Epithelial cell of prostate (primary cell): ENCODE measurements around the gene KRT16.

Experiments
- DNase-seq: peaks from one replicate; pipeline ENCODE4 v3.0.0-alpha.2; 2011; ENCODE audit warnings: low read depth, low spot score
- H3K27ac ChIP-seq: fragments of 450-650 bp; 2 replicates; pipeline ENCODE4 v1.5.1; 2017; ENCODE audit warnings: mild to moderate bottlenecking

Gene KRT16

DNA sequence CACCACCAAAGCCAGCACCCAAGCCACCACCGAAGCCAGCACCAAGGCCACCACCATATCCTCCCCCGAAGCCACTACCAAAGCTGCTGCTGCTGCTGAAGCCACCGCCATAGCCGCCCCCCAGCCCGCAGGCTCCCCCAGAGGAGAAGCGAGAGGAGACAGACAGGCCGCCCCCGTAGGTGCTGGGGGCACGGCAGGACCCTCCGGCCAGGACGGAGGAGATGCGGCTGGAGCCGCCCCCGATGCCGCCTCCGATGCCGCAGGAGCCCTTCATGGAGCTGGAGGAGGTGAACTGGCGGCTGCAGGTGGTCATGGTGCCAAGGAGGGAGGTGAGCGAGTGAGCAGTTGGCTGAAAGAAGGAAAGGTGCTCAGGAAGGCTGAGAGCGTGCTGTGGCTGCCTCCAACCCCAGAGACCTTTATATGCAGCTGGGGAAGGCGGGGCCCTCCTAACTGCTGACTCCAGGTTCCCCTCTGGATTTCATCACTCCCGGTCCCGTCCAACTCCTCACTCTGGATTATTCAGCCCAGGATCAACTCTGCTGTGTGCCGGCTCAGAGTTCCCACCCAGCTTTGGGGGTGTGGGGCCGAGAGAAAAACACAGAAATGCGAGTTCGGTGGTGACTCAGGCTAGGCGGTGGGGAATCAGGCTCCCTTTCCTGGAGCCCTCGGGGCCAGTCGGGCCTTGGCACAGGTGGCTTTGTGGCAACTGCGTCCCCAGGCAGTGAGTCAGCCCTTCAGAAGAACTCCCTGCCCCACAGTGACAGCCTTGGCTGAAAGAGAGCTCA lies at the start of gene KRT16:
Gene KRT16 (minus strand): TSS at position 392 of the 785 bp plus-strand sequence. CDS start 79 bp downstream, at position 313.
- peak; percentile 65 for DNase-seq
- H3K27ac ChIP-seq = peak within 1 kb of the TSS; percentile 73

DNA sequence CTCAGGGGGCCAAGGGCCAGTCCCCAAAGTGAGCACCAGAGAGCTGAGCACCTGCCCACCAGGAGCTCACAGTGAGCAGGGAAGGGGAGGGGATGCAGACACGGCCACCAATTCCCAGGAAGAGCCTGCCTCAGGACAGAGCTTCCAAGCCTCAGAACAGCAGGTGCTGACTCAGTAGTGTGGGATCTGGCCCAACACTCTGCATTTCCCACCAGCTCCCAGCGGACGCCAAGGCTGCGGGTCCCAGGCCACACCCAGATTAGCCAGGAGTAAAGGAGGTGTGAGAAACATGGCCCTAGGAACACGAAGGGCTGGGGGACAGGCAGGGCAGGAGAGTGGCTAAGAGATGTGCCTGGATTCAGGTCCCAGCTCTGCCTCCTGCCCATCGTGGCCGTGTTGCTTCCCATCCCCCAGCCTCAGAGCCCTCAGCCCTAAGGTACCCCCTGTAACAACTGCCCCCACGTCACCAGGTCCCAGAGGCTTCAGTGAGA lies 47.7 kb upstream of the KRT16 start:
- DNase-seq = no peak
- peak overlapping the region; percentile 100 for H3K27ac ChIP-seq

DNA sequence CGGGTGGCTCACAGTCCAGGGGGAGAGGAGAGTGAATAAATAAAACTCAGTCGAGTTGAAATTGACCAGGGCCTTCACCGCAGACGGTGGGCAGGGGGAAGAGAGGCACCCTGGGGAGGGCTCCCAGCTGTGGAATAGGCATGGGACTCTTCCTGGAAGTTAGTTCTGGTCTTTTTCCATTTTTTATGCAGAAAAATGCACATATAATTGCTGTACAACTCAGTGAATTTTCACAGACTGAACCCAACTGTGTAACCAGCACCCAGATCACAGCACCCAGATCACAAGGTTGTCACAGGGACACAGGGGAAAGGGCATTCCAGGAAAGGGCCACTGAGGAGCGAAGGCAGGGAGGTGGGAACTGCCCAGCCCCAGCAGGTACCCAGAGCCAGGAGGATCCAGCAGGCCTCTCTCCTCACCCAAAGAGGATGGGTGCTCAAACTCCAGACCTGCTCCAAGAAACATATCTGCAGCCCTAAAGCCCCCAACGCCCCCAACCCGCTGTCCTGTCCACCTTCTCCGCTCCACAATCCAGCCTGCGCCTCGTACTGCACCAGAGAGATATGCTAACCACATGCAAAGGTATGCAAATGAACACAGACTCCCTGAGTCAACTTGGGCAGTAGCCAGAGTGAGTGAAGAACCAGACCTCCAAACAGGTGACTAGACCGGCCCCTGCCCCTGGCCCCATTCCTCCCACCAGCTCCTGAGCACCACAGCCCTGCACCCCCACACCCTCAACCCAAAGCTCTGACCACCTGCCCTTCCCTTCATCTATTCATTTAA lies 47.1 kb upstream of the KRT16 start:
- DNase-seq = no peak
- peak overlapping the region; percentile 100 for H3K27ac ChIP-seq

DNA sequence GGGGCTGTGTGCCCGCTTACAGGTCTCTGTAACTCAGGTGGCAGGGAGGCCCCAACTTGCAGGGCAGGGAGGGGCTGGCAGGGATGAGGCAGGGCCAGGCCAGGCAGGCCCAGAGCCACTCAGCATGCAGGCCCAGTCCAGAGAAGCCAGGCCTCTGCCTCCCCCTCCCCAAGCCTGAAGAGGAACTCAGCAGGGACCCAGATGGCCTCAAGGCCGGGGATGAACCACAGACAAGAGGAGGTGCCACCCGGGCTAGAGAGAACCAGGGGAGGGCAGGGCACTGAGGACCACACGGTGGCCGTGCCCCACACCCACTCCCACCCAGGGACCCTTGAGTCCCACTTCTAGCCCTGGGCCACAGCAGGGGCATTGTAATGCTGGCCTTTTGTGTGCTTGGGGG lies 46.3 kb upstream of the KRT16 start:
- DNase-seq = no peak
- H3K27ac ChIP-seq = peak overlapping the region; percentile 100

DNA sequence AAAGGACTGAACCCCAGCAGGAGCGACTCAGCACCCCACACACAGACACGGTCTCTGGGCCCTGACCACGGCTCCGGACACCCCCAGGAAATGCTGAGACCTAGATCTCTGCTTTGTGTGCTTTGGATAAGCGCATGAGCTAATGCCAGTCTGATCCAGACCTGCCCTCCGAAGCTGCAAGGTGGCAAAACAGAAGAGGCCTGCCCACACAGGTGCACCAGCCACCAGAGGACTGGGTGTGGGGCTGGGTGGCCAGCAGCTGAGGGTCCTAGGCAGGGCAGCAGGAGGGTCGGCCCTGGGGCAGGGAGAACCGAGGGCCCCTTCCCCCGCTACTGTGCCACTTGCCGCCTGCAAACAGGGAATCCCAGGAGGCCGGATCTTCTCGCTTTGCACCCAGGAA lies 45.4 kb upstream of the KRT16 start:
- DNase-seq = no peak
- peak overlapping the region; percentile 100 for H3K27ac ChIP-seq

DNA sequence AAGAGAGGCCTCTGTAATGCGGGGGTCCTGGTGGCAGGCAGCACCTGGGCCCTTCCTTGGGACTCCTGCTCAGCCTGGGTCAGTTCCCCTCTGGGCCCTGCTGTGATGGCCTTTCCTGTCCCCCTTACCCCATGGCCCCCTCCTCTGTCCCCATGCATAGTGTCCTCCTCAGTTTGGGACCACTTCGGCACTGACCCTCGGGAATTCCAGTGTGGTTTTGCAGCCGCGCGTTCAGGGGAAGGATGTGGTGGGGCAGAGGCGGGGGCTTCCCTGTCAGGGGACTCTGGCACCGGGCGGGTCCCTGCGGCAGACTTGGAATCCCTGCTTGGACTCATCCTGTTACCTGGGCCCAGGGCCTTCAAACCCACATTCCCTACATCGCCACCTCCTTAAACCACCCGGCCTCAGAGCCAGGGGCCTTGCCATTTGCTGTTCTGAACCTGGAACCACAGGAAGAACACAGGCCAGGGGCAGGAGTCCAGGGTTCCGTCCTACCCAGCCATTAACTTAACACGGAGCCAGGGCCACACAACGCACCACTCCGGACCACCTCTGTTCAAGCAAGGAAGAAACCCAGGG lies 44.7 kb upstream of the KRT16 start:
- no peak for DNase-seq
- peak overlapping the region; percentile 100 for H3K27ac ChIP-seq

GRCh38 chr17:41656249-41657023 lies 43.9 kb upstream of the KRT16 start:
- DNase-seq = no peak
- peak overlapping the region; percentile 100 for H3K27ac ChIP-seq

GRCh38 chr17:41655611-41656111 lies 43.1 kb upstream of the KRT16 start:
- DNase-seq = peak; percentile 100
- peak overlapping the region; percentile 100 for H3K27ac ChIP-seq

DNA sequence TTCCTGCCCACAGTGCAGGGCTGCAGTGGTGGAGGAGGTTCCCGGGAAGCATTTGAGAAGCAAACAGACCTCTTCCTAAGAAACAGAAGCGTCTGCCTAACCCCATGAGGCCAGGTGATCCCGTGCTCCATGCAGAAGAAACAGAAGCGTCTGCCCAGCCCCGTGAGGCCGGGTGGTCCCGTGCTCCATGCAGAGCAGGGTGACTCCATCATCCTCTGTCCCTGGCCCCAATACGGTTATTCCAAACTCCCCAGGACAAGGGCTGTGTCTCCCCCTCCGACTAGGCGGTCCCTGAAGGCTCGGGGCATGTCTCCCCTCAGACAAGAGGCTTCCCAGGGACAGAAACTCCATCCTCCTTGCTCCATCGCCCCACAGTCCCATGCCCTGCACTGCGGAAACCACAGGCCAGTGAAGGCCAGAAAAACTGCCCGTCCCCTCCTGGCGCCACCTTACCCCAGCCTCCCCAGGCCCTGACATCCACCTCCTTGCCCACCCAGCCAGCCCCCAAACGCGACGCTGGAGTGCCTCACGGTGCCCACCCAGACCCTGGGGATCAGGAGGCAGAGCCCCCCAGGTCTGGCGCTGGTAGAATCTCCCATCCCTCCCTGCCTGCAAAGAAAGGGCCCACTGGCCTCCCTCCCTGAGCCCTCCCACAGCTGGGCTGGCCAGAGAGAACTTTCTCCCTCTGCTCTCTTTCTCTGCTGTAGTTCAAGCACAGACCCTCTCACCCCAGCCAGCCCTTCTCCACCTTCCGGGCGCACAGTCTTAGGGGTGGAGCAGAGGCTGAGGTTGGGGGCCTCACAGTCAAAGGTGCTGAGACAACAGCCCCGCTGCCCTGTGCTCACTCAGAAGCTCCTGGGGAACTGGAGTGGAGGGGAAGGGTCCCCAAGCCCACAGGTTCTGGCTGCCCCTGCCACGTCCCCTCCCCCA lies 42.4 kb upstream of the KRT16 start:
- H3K27ac ChIP-seq = peak overlapping the region; percentile 100
- no peak for DNase-seq

DNA sequence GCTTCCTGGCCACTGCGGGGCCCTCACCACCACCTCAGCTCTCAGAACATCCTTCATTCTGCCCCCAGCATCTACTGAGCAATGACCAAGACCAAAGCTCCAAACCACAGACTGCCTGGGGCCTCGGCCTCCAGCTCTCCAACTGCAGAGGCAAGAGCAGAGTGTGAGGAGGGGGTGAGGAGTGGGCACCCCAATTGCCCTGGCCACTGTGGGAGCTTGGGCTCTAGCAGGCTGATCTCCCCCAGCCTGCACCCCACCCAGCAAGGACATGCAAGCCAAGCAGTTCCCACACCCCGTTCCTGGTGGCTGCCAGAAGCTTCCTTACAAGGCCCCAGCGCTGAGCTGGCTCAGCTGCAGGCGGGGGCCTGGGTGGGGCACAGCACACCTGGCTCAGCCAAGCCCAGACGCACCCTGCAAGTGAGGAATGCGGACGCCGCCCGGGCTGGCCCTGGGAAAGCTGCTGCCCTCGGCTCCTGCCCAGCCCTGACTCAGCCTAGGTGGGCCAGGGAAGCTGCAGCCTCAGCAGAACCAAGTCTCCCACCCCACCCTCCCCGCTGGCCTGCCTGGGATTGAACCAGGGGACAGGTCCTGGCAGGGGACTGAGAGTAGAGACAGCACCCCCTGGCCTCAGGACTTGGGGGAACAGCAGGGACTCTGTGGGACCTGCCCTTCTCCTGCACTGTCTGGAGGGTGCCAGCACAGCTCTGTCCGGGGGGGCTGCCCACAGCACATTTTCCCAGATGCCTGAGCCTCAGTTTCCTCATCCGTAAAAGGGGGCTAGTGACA lies 41.5 kb upstream of the KRT16 start:
- peak overlapping the region; percentile 100 for H3K27ac ChIP-seq
- DNase-seq = peak; percentile 99

GRCh38 chr17:41653421-41653820 lies 40.9 kb upstream of the KRT16 start:
- H3K27ac ChIP-seq = peak overlapping the region; percentile 100
- DNase-seq = no peak

- H3K27ac ChIP-seq = peak overlapping the region; percentile 100
- no peak for DNase-seq
Measured at GRCh38 chr17:41652461-41652970, 39.9 kb upstream of the KRT16 start.

GRCh38 chr17:41651625-41652460 lies 39.3 kb upstream of the KRT16 start:
- DNase-seq = peak; percentile 78
- peak overlapping the region; percentile 100 for H3K27ac ChIP-seq

DNA sequence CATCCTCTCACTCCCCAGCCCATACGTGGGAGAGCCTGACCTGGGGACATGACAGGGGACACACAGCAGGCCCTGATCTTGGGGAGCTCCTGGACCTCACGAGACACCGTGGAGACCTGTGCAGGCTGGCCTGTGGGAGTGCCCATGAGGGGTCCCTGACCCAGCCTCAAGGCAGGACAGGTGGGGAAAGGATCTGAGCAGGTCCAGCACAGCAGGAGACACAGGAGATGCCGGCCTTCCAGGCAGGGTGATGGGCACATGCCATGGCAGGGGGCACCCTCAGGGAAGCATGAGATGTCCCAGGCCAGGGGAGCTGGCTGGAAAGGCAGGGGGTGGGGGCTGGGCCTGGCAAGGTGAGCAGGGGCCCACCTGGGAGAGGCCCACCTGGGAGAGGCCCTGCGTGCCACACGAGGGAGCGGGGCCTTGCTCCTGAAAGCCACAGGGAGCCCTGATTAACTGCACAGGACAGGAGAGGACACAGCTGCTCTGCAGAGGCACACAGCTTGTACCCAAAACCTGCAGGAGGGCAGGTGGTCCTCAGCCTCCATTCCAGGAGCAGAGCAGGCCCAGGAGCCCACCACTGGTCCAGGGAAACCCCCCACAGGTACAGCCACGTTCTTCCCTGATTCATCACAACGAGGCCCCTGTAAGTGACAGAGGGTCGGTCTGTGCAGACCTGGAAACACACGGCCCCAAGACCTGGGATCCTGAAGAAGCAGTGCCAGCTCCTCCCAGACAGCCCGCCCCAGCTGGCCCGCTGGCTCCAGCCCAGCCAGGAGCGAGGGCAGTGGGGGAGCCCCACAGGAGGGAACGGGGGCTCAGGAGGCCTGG lies 38.4 kb upstream of the KRT16 start:
- H3K27ac ChIP-seq = peak overlapping the region; percentile 100

GRCh38 chr17:41649923-41650519 lies 37.5 kb upstream of the KRT16 start:
- DNase-seq = no peak
- H3K27ac ChIP-seq = peak overlapping the region; percentile 100

More for the DNA sequence above, 38.4 kb upstream of the KRT16 start:
- DNase-seq = no peak
